Hippocampal formation (tissue), 2 donors: ENCODE measurements around the gene COX19.

Experiments
- DNase-seq, 2 donors: peaks; one replicate each; lab custom pipeline; 2025; lab: John Stamatoyannopoulos, UW

COX19 gene

GRCh38 chr7:974820-975681, at the start of gene COX19:
Gene COX19 (minus strand): TSS chr7:975549. CDS start chr7:975509, 40 bp downstream.
- peak; percentile 55 to 86 for DNase-seq

- no peak for DNase-seq
These were observed 49.0 kb upstream of the COX19 start for GRCh38 chr7:1024331-1024841.

GRCh38 chr7:1022801-1023465, 47.6 kb upstream of the COX19 start:
- no peak for DNase-seq

- no peak for DNase-seq
These were observed 47.0 kb upstream of the COX19 start for GRCh38 chr7:1022356-1022755.

GRCh38 chr7:1021931-1022330, 46.6 kb upstream of the COX19 start:
- DNase-seq: no peak

- DNase-seq: no peak
These were observed 46.0 kb upstream of the COX19 start for GRCh38 chr7:1021366-1021765.

- no peak for DNase-seq
These were observed 45.5 kb upstream of the COX19 start for GRCh38 chr7:1020849-1021251.

GRCh38 chr7:1019789-1020610, 44.7 kb upstream of the COX19 start:
- no peak for DNase-seq

GRCh38 chr7:1019255-1019785, 44.0 kb upstream of the COX19 start:
- no peak for DNase-seq

- no peak for DNase-seq
These were observed 43.0 kb upstream of the COX19 start for GRCh38 chr7:1018334-1018695.

GRCh38 chr7:1017586-1018333, 42.4 kb upstream of the COX19 start:
- no peak for DNase-seq

GRCh38 chr7:1016577-1017531, 41.5 kb upstream of the COX19 start:
- DNase-seq: no peak

GRCh38 chr7:1015196-1016121, 40.1 kb upstream of the COX19 start:
- no peak for DNase-seq

GRCh38 chr7:1014681-1015080, 39.3 kb upstream of the COX19 start:
- no peak for DNase-seq

- no peak for DNase-seq
These were observed 38.2 kb upstream of the COX19 start for GRCh38 chr7:1013581-1013980.

- no peak for DNase-seq
These were observed 37.4 kb upstream of the COX19 start for GRCh38 chr7:1012716-1013095.

GRCh38 chr7:1012004-1012715, 36.8 kb upstream of the COX19 start:
- no peak for DNase-seq

- no peak for DNase-seq
These were observed 36.1 kb upstream of the COX19 start for GRCh38 chr7:1011297-1012003.
